HepG2 (cell line): Measurements from ENCODE around the gene PSKH1. TPM values are rescaled to one million over a fixed set of nuclear protein-coding genes. Genes with fewer than 3 reads are reported as not detected.

Experiments used
- ATAC-seq: fragments of 200-7000 bp; cut with Tn5 transposase; 3 replicates; pipeline ENCODE4 v1.9.1; 2020; ENCODE audit warnings: mild to moderate bottlenecking, moderate library complexity
- BruUV-seq: library from RNA; stranded (reverse); fragments of 400-500 nt; replicated peaks from 2 replicates; lab custom pipeline; 2021; lab: Mats Ljungman, UMichigan
- CTCF ChIA-PET: fragments of 300-600 bp; formaldehyde crosslinking; extraction: SDS; loops from one replicate; lab custom pipeline; 2021; ENCODE audit warnings: low total read pairs, inconsistent platforms, low intra/inter-chr PET ratio; lab: Yijun Ruan, JAX
- POLR2A ChIA-PET: fragments of 350-600 bp; sonication (Branson Sonifier 250); formaldehyde crosslinking; loops from one replicate; lab custom pipeline; 2020; ENCODE audit warnings: antibody characterized with exemption, inconsistent platforms; lab: Yijun Ruan, JAX
- DNase-seq: peaks from one replicate; pipeline ENCODE4 v3.0.0-alpha.2; 2015; ENCODE audit warnings: low spot score
- FAIRE-seq: peaks from 3 replicates; lab custom pipeline; 2011; peaks lifted over from hg19 to GRCh38; lab: Jason Lieb, UNC
- H2AFZ ChIP-seq: one replicate; pipeline ENCODE4 v1.6.1; 2011; ENCODE audit warnings: low read length, inconsistent platforms
- H3K27ac ChIP-seq: fragments of 300-600 bp; 3 replicates; pipeline ENCODE4 v1.8.0; 2011; ENCODE audit warnings: mixed run types, mild to moderate bottlenecking, mixed read lengths, low read length, inconsistent platforms; ENCODE audit not compliant: insufficient read depth; ENCODE audit errors: extremely low read length
- H3K27me3 ChIP-seq, 2 experiments: fragments of 200-600 bp in 1 of 2; 2 replicates in 1 of 2; 3 replicates in 1 of 2; pipeline versions ENCODE4 v1.6.0 to v1.8.0; 2011; ENCODE audit warnings: low read length in 2 of 2, mild to moderate bottlenecking in 2 of 2, moderate library complexity in 2 of 2, inconsistent platforms in 1 of 2; ENCODE audit not compliant: insufficient read depth in 2 of 2, control insufficient read depth in 1 of 2
- H3K36me3 ChIP-seq, 2 experiments: fragments of 200-600 bp in 1 of 2; replicated peaks in 1 of 2; 2 replicates in 1 of 2; 3 replicates in 1 of 2; pipeline versions ENCODE4 v1.5.1 to v1.8.0; 2011; ENCODE audit warnings: low read length in 2 of 2, inconsistent platforms in 1 of 2; ENCODE audit not compliant: insufficient read depth in 2 of 2, control insufficient read depth in 1 of 2
- H3K4me1 ChIP-seq: 2 replicates; pipeline ENCODE4 v1.5.1; 2012; ENCODE audit warnings: low read length, inconsistent platforms; ENCODE audit not compliant: insufficient read depth
- H3K4me2 ChIP-seq: 2 replicates; pipeline ENCODE4 v1.6.0; 2011; ENCODE audit warnings: low read depth, low read length, inconsistent platforms
- H3K4me3 ChIP-seq, 3 experiments: fragments of 200-600 bp in 1 of 3; sonication (generic), shearing (Covaris generic) in 1 of 3; replicated peaks in 1 of 3; 2 replicates each; pipeline ENCODE4 v1.5.1; 2011 to 2016; ENCODE audit warnings: low read length in 3 of 3, inconsistent platforms in 2 of 3, low read depth in 2 of 3, mild to moderate bottlenecking in 2 of 3, control low read depth in 1 of 3, mixed read lengths in 1 of 3; ENCODE audit not compliant: insufficient read depth in 1 of 3
- H3K79me2 ChIP-seq: one replicate; pipeline ENCODE4 v1.6.1; 2011; ENCODE audit warnings: low read length, inconsistent platforms; ENCODE audit not compliant: insufficient read depth
- H3K9ac ChIP-seq: 2 replicates; pipeline ENCODE4 v1.6.0; 2011; ENCODE audit warnings: mild to moderate bottlenecking, low read depth, low read length, inconsistent platforms; ENCODE audit not compliant: insufficient read depth
- H3K9me3 ChIP-seq: 2 replicates; pipeline ENCODE4 v1.5.1; 2012; ENCODE audit warnings: mild to moderate bottlenecking, low read length
- H4K20me1 ChIP-seq: 2 replicates; pipeline ENCODE4 v1.6.0; 2011; ENCODE audit warnings: inconsistent platforms, mild to moderate bottlenecking, low read length, moderate library complexity; ENCODE audit not compliant: insufficient read depth
- GATAD2A ChIP-seq: IDR thresholded peaks from 2 replicates; pipeline ENCODE4 v1.6.1; 2016
- HOXD1 ChIP-seq: sonication (generic); formaldehyde crosslinking; IDR thresholded peaks from 2 replicates; pipeline ENCODE4 v1.5.0; 2020; ENCODE audit warnings: missing genetic modification reagents
- MEF2D ChIP-seq: sonication (generic); formaldehyde crosslinking; IDR thresholded peaks from 2 replicates; pipeline ENCODE4 v1.5.1; 2020; ENCODE audit warnings: mild to moderate bottlenecking, missing genetic modification reagents
- POLR2A ChIP-seq, 2 experiments: IDR thresholded peaks; 2 replicates each; pipeline ENCODE4 v1.6.1; 2011; ENCODE audit warnings: low read depth in 2 of 2, low read length in 2 of 2, mild to moderate bottlenecking in 1 of 2, moderate library complexity in 1 of 2; ENCODE audit not compliant: insufficient read depth in 1 of 2
- RBM22 ChIP-seq: fragments of 200-400 bp; formaldehyde crosslinking; optimal IDR thresholded peaks from 2 replicates; pipeline ENCODE3; 2017; ENCODE audit warnings: mild to moderate bottlenecking, low read length, moderate library complexity
- SRF ChIP-seq: IDR thresholded peaks from 2 replicates; pipeline ENCODE4 v1.6.1; 2011; ENCODE audit warnings: mild to moderate bottlenecking, low read depth, low read length, moderate library complexity
- THYN1 ChIP-seq: sonication (generic); formaldehyde crosslinking; IDR thresholded peaks from 2 replicates; pipeline ENCODE4 v1.8.1; 2023; ENCODE audit warnings: low read depth, mild to moderate bottlenecking, moderate library complexity, missing genetic modification reagents, borderline replicate concordance
- ZFP91 ChIP-seq: sonication (generic); formaldehyde crosslinking; IDR thresholded peaks from 2 replicates; pipeline ENCODE4 v1.9.0; 2022; ENCODE audit warnings: missing genetic modification reagents, mild to moderate bottlenecking, borderline replicate concordance
- ZNF83 ChIP-seq: sonication (generic); formaldehyde crosslinking; IDR thresholded peaks from 2 replicates; pipeline ENCODE4 v1.4.0; 2020; ENCODE audit warnings: missing genetic modification reagents, mild to moderate bottlenecking, borderline replicate concordance
- ZSCAN25 ChIP-seq: sonication (generic); formaldehyde crosslinking; IDR thresholded peaks from 2 replicates; pipeline ENCODE4 v1.8.0; 2022; ENCODE audit warnings: mild to moderate bottlenecking, missing genetic modification reagents
- WGBS: methylation state at CpG from one replicate; pipeline ENCODE4 v1.1.6; 2017; ENCODE audit warnings: low lambda C conversion rate; 5-methylcytosine and 5-hydroxymethylcytosine counted together
- in situ Hi-C: cut with HindIII; loops from 2 replicates; pipeline ENCODE4 v1.10.0; 2017; ENCODE audit warnings: low pct_unique_long_range_greater_than_20kb; ENCODE audit not compliant: extremely low pct_ligation_motif_present
- intact Hi-C: fragments of 100-400 bp; cut with micrococcal nuclease; formaldehyde crosslinking; loops from one replicate; pipeline ENCODE4 v1.10.0; 2022; ENCODE audit not compliant: unreplicated experiment
- polyA plus RNA-seq, 8 experiments: library from polyadenylated mRNA; depleted of rRNA in 3 of 8; stranded (reverse) in 7 of 8; unstranded in 1 of 8; fragments of >200 nt; fragmentation: Illumina TruSeq in 4 of 8; extraction: Trizol in 4 of 8; gene quantifications; 2 replicates each; pipeline versions ENCODE4 v1.2.1 to v1.2.3, GENCODE V29; 2011 to 2016; ENCODE audit warnings: low read depth in 4 of 8, missing spikeins in 1 of 8, mixed read lengths in 1 of 8; ENCODE audit not compliant: insufficient read depth in 1 of 8
- total RNA-seq, 5 experiments: library from RNA; depleted of rRNA; stranded (reverse); fragments of >200 nt; fragmentation: Illumina TruSeq; extraction: Trizol; gene quantifications; 2 replicates each; pipeline ENCODE4 v1.2.3, GENCODE V29; 2016; ENCODE audit warnings: low read depth in 1 of 5

Gene PSKH1
- total and polyA plus RNA-seq, 2 of the 13 experiments (the other 11 are each of a cell fraction or from before 2014, with no cell fraction given): 8.4 to 19.1 TPM

GRCh38 chr16:67962135-67962534, 69.1 kb downstream of the PSKH1 start:
- Histone ChIP-seq H3K79me2 (peaks cover 56% of the 10 kb centered on the region), H3K27ac (no peak overlapping the region), H3K9ac (no peak overlapping the region), H2AFZ (no peak overlapping the region), H3K4me2 (no peak overlapping the region), H3K4me3 (no peak overlapping the region), H3K36me3 (peaks cover 47 to 63% of the 10 kb centered on the region in 2 experiments)
- 99% methylated on average over 8 of the region's 8 CpGs for WGBS
- ChIA-PET POLR2A (interaction anchor here (1.6 to 12.9 kb wide), 2 partner anchors 17 to 26 kb away, joined by 3 to 226 read pairs; partner anchors contain the start of gene LCAT), CTCF (no interaction called here)
- intact Hi-C loops (no loop called here), in situ Hi-C loops (no loop called here)
- ATAC-seq (no peak), FAIRE-seq (no peak)
- no TSS peak for BruUV-seq
- TF ChIP-seq ZSCAN25 (CRISPR knock-in tag): no peak
- 0 out of 2 replicates have a peak, but pooled peaks have one; percentile 24 for TF ChIP-seq MEF2D (CRISPR knock-in tag)
- TF ChIP-seq ZFP91: peak; percentile 36; the same call in 1 of the 2 replicates
- 0 out of 4 replicates have a peak, but pooled peaks of 1 of the 2 experiments have one; percentile 2 for TF ChIP-seq POLR2A (IDR thresholded peaks at IDR 0.05; ENCODE audit: insufficient read depth in 1 of 2, low read depth in 2 of 2, low read length in 2 of 2)
- peak; percentile 58 for TF ChIP-seq RBM22
- 0 out of 2 replicates have a peak, but pooled peaks have one; percentile 40 for TF ChIP-seq HOXD1 (CRISPR knock-in tag)
- no peak for TF ChIP-seq GATAD2A (CRISPR knock-in tag)
- TF ChIP-seq, all 625 proteins: peak for 5
- no peaks in the 10 kb centered on the region; a peak in 1 of 5 replicates for H3K27me3 ChIP-seq
- H4K20me1 ChIP-seq: peaks cover 18% of the 10 kb centered on the region
- no peaks in the 10 kb centered on the region for H3K9me3 ChIP-seq
- DNase-seq: no peak
- peaks cover 42% of the 10 kb centered on the region for H3K4me1 ChIP-seq

GRCh38 chr16:67963292-67963661, 70.2 kb downstream of the PSKH1 start:
- no peaks in the 10 kb centered on the region; a peak in 1 of 5 replicates for H3K27me3 ChIP-seq
- no peak overlapping the region for H3K27ac ChIP-seq
- BruUV-seq: no TSS peak
- no peak overlapping the region for H3K9ac ChIP-seq
- in situ Hi-C loops (no loop called here), intact Hi-C loops (no loop called here)
- DNase-seq (no peak), FAIRE-seq (no peak), ATAC-seq (no peak)
- WGBS: 100% methylated on average over 2 of the region's 2 CpGs
- H3K9me3 ChIP-seq: no peaks in the 10 kb centered on the region
- H2AFZ ChIP-seq: no peak overlapping the region
- peaks cover 45% of the 10 kb centered on the region for H3K4me1 ChIP-seq
- ChIA-PET POLR2A (interaction anchor here (1.6 to 12.9 kb wide), 2 partner anchors 18 to 28 kb away, joined by 3 to 226 read pairs; partner anchors contain the start of gene LCAT), CTCF (no interaction called here)
- peaks cover 40 to 53% of the 10 kb centered on the region in 2 experiments for H3K36me3 ChIP-seq
- peaks cover 21% of the 10 kb centered on the region for H4K20me1 ChIP-seq
- peaks cover 67% of the 10 kb centered on the region for H3K79me2 ChIP-seq
- no peak overlapping the region for H3K4me2 ChIP-seq
- H3K4me3 ChIP-seq: no peak overlapping the region
- TF ChIP-seq ZNF83: no peak
- no peak for TF ChIP-seq SRF
- TF ChIP-seq THYN1: no peak
